GM21367 (cell line): ENCODE results near the gene OOSP4B.
"Not testable (repeated sequence)": the region's sequence is repeated elsewhere in the genome, so short reads cannot be mapped to it uniquely, and the experiment has no call there.

ENCODE experiments used
- ATAC-seq: cut with Tn5 transposase; IDR thresholded peaks from one replicate; pipeline ENCODE4 v1.9.1; 2021; ENCODE audit not compliant: unreplicated experiment

The OOSP4B gene

DNA sequence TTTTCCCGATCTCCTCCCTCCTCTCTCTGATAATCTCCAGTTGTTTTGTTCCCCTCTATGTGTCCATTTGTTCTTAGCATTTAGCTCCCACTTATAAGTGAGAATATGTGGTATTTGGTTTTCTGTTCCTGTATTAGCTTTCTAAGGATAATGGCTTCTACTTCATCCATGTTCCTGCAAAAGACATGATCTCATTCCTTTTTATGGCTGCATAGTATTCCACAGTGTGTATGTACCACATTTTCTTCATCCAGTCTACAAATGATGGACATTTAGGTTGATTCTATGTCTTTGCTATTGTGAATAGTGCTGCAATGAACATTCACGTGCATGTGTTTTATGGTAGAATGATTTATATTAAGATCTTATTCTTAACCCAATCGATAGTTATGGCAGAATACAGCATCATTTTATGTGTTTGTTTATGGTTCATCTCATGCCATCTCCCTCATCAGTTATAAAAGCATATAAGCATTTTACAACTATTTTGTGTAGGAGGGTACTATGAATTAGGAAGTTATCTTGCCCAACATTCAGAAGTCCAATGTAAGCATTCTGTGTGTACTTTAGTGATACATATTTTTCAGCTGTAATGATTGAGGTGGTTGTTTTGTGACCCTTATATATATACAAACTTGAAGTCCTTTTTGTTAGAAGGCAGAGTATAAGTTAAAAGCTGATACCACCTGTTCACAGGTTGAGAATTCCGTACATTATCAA lies 42.7 kb downstream of the OOSP4B start:
- ATAC-seq: no peak

DNA sequence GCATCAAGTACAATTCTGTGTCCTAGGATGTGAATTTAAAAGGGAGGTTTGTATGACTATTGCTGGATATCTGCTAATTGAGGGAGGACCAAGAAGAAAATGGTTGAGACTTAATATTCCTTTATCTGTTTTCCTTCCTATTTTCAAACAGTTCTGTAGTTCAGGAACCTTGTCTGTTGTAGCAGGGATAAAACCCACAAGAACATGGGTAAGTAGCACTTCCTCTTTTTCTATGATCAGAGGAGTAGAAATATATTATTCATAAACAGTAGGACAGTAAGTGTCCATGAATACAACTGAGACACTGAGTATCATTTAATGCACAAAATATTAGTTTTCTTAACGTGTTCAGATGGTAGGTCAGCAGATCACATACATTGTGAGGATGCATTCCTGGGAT lies 47.1 kb downstream of the OOSP4B start:
- no peak for ATAC-seq

DNA sequence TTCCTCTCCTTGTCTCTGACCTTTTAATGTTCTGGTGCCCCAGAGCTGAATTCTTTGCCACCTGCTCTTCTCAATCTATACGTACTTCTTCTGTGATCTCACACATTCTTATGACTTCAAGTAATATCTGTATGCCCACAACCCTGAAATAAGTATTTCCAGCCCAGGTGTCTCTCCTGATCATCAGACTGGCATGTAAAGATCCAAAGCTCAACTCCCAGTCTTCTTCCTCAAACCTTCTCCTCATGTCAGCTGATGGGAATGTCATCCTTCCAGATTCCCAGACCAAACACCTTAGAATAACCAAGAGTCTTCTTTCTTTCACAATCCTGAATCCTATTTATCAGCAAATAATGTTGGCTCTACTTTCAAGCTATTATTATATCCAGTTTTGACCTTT lies 48.8 kb downstream of the OOSP4B start:
- no peak for ATAC-seq

DNA sequence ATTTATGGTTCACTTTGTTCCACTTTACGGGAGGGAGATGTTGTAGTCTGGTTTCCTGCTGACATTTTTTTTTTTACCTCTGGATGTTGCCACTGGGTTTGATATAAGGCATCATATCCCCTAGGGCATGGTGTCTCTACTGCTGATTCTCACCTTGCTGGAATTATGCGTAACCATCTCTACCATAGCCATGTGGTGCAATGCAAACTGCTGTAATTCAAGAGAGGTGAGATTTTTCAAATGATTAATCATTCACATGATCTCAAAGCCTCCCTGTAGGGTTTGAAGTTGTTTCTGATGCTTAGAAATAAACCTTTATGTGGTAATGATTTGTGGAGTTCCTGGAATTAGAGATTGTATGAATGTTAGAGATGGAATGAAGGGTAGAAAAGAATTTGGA lies 52.5 kb downstream of the OOSP4B start:
- no peak for ATAC-seq

DNA sequence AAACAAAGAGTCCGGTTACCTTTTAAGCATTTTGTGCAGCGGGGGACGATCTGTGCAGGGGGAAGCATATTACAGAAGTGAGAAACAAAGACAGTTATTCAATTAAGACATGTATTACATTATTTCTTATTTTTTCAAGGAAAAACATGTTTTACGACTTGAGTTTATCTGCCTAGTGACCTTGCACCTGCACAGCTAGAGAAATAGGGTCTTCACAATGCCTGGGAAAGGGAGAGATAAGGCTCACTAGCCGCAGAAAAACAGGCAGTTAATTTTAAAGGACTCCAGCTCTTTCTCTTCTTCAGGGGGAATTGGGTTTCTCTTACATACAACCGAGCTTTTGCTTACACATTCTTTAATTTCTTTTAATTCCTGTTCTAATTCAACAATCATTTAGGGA lies 54.7 kb downstream of the OOSP4B start:
- ATAC-seq: not testable (repeated sequence)

DNA sequence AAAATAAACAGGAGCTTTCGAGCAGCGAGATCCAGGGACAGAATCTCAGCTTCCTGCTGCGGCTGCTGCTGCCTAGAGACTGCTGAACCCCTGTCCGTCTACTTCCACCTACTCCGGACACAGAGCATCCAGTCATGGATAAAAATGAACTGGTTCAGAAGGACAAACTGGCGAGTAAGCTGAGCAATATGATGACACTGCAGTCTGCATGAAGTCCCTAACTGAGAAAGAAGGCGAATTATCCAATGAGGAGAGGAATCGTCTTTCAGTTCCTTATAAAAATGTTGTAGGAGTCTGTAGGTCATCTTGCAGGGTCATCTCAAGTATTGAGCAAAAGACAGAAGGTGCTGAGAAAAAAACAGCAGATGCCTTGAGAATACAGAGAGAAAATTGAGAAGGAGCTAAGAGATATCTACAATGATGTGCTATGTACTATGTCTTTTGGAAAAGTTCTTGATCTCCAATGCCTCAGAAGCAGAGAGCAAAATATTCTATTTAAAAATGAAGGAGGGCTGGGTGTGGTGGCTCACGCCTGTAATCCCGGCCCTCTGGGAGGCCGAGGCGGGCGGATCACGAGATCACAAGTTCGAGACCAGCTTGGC lies 60.3 kb downstream of the OOSP4B start:
- no peak for ATAC-seq

DNA sequence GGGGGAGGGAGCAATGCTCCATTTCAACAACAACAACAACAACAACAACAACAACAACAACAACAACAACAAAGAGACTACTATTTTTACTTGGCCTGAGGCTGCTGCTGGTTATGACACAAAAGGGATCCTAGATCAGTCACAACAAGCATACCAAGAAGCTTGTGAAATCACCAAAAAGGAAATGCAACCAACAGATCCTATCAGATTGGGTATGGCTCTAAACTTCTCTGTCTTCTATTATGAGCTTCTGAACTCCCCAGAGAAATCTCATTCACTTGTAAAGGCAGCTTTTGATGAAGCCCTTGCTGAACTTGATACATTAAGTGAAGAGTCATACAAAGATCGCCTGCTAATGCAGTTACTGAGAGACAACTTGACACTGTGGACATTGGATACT lies 61.0 kb downstream of the OOSP4B start:
- ATAC-seq: no peak

DNA sequence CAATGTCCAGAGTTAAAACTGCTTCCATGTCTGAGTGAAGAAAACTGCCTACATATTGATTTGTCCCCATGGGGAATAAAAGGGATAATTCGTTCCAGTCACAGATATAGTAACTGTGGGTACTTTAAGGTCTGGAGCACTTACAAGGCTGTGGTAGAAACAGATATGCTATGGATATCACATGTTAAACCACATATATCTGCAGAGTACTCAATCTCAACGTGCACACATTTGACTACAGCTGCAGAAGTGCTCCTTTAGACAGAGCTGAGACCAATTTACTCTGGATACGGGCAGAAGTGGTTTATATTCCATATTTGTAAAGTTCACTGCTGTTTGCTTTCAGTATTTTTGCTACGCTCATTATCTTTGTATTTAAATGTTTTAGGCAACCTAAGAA lies 61.8 kb downstream of the OOSP4B start:
- ATAC-seq: no peak

DNA sequence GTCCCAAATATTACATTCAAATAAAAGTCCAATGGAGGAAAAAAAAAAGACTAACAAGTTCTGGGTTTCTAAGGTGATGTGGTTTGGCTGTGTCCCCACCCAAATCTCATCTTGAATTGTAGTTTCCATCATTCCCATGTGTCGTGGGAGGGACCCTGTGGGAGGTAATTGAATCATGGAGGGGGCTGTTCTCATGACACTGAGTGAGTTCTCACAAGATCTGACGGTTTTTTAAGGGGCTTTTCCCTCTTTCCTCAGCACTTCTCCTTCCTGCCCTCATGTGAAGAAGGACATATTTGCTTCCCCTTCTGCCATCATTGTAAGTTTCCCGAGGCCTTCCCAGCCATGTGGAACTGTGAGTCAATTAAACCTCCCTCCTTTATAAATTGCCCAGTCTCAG lies 63.6 kb downstream of the OOSP4B start:
- ATAC-seq: no peak
